ENCODE results near the gene MAPK6. TPM values are rescaled to one million over a fixed set of nuclear protein-coding genes. Genes with fewer than 3 reads are reported as not detected.

Gene MAPK6
- total and polyA plus RNA-seq, 2 of the 8 experiments (the other 6 are each of a cell fraction or from before 2014, with no cell fraction given): 22.6 to 108 TPM

- no peak overlapping the region for H2AFZ ChIP-seq (ENCODE audit: low read length)
- no peak for TF ChIP-seq PHF8 (conservative IDR thresholded peaks at IDR 0.05; ENCODE audit: low read depth, low read length)
- TF ChIP-seq CEBPB (IDR thresholded peaks at IDR 0.05; ENCODE audit: low read depth, low read length): 0 out of 2 replicates have a peak, but pooled peaks have one; percentile 7
- TF ChIP-seq HDAC2 (IDR thresholded peaks at IDR 0.05; ENCODE audit: borderline replicate concordance in 1 of 2, low read depth in 2 of 2, low read length in 2 of 2): no peak
- no peaks in the 10 kb centered on the region for H4K20me1 ChIP-seq (replicated peaks in 1 of 2; ENCODE audit: control insufficient read depth in 1 of 2, insufficient read depth in 2 of 2, low read length in 2 of 2)
- H3K4me2 ChIP-seq (ENCODE audit: insufficient read depth in 1 of 2, low read depth in 2 of 2, low read length in 2 of 2): no peak overlapping the region
- H3K27me3 ChIP-seq (replicated peaks in 1 of 4; ENCODE audit: control insufficient read depth in 3 of 4, extremely low read depth in 1 of 4, insufficient read depth in 3 of 4, low read length in 3 of 4): peaks cover 0 to 14% (median 6%) of the 10 kb centered on the region in 4 experiments; a peak in 5 of 7 replicates
- H3K36me3 ChIP-seq (ENCODE audit: control insufficient read depth in 2 of 4, insufficient read depth in 4 of 4, low read length in 3 of 4): no peaks in the 10 kb centered on the region
- ChIA-PET CTCF (ENCODE audit: partially characterized antibody) (interaction anchor here (0.5 to 1.8 kb wide), 3 partner anchors 11 to 75 kb away, joined by 3 to 4 read pairs (median 4); no protein-coding TSS in a partner anchor), POLR2A (ENCODE audit: partially characterized antibody) (interaction anchor here (0.9 kb wide), 1 partner anchor 15 kb away, joined by 3 read pairs; no protein-coding TSS in a partner anchor)
- no peak overlapping the region for H2BK120ac ChIP-seq (replicated peaks; ENCODE audit: low read depth, low read length)
- WGBS, 2 experiments (ENCODE audit: extremely low coverage in 1 of 2, insufficient coverage in 1 of 2, insufficient read length in 1 of 2, insufficient replicate concordance in 2 of 2, low coverage in 1 of 2, low lambda C conversion rate in 2 of 2, missing lambda C conversion rate in 1 of 2): 92% methylated on average over 9 of the region's 9 CpGs; no CpG with 5 or more reads in 1 of the 2 experiments
- H2BK20ac ChIP-seq (ENCODE audit: low read length): no peak overlapping the region
- no peak overlapping the region for H2BK12ac ChIP-seq (ENCODE audit: low read depth, low read length)
- no peak overlapping the region for H3K18ac ChIP-seq (ENCODE audit: extremely low read depth, low read length)
- peaks cover 0 to 2% (median 0%) of the 10 kb centered on the region in 4 experiments; a peak in 2 of 7 replicates for H3K4me1 ChIP-seq (replicated peaks in 1 of 4; ENCODE audit: control insufficient read depth in 3 of 4, insufficient read depth in 4 of 4, low read length in 3 of 4)
- no peaks in the 10 kb centered on the region for H3K79me2 ChIP-seq (ENCODE audit: control insufficient read depth in 1 of 2, insufficient read depth in 2 of 2, low read length in 2 of 2)
- H3K79me1 ChIP-seq (ENCODE audit: low read depth, low read length): no peaks in the 10 kb centered on the region
- no peak overlapping the region for H2BK15ac ChIP-seq (ENCODE audit: low read length)
- peak; percentile 7 for FAIRE-seq
- H4K91ac ChIP-seq (replicated peaks; ENCODE audit: insufficient read length, low read length): no peak overlapping the region
- no peak overlapping the region for H4K8ac ChIP-seq (ENCODE audit: extremely low read depth, insufficient read depth, low read length)
- H3K27ac ChIP-seq (ENCODE audit: low read depth, low read length): no peak overlapping the region
- H3K23ac ChIP-seq (ENCODE audit: insufficient read length): no peak overlapping the region
- no peaks in the 10 kb centered on the region; a peak in 1 of 4 replicates for H3K9me3 ChIP-seq (ENCODE audit: insufficient read depth in 2 of 2, low read depth in 1 of 2, low read length in 1 of 2)
- H3K56ac ChIP-seq (replicated peaks; ENCODE audit: insufficient read length, low read depth, low read length): no peak overlapping the region
- H2BK5ac ChIP-seq (ENCODE audit: low read depth, low read length): no peak overlapping the region
- H3K9ac ChIP-seq (replicated peaks in 1 of 4; ENCODE audit: extremely low read depth in 1 of 4, low read depth in 3 of 4, low read length in 3 of 4): no peak overlapping the region
- no peak overlapping the region for H4K5ac ChIP-seq (ENCODE audit: insufficient read length, low read depth, low read length)
- DNase-seq (ENCODE audit: low read depth in 1 of 2, low spot score in 2 of 2): no peak
- H3K23me2 ChIP-seq (ENCODE audit: low read depth, low read length): no peaks in the 10 kb centered on the region; the same call in 1 of the 2 replicates
- H3K4ac ChIP-seq (replicated peaks; ENCODE audit: insufficient read length, low read depth, low read length): no peak overlapping the region
- no peak overlapping the region for H3K4me3 ChIP-seq (ENCODE audit: extremely low read depth in 1 of 4, insufficient read depth in 2 of 4, low read depth in 3 of 4, low read length in 4 of 4)
- H3K14ac ChIP-seq (ENCODE audit: insufficient read length): no peak overlapping the region
- no peak overlapping the region for H2AK5ac ChIP-seq (ENCODE audit: low read depth, low read length)
Measured at GRCh38 chr15:52115598-52116427, 96.8 kb downstream of the MAPK6 start.

Data from H1 (cell line).